Measurements from ENCODE around the gene RASGRP2. TPM values are rescaled to one million over a fixed set of nuclear protein-coding genes. Genes with fewer than 3 reads are reported as not detected.
A peak's percentile ranks its signal among the peaks of the same experiment; 100 is the strongest.

The RASGRP2 gene
- total and polyA plus RNA-seq, 2 of the 8 experiments (the other 6 are each of a cell fraction or from before 2014, with no cell fraction given), result 40.6 to 45.7 TPM

DNA sequence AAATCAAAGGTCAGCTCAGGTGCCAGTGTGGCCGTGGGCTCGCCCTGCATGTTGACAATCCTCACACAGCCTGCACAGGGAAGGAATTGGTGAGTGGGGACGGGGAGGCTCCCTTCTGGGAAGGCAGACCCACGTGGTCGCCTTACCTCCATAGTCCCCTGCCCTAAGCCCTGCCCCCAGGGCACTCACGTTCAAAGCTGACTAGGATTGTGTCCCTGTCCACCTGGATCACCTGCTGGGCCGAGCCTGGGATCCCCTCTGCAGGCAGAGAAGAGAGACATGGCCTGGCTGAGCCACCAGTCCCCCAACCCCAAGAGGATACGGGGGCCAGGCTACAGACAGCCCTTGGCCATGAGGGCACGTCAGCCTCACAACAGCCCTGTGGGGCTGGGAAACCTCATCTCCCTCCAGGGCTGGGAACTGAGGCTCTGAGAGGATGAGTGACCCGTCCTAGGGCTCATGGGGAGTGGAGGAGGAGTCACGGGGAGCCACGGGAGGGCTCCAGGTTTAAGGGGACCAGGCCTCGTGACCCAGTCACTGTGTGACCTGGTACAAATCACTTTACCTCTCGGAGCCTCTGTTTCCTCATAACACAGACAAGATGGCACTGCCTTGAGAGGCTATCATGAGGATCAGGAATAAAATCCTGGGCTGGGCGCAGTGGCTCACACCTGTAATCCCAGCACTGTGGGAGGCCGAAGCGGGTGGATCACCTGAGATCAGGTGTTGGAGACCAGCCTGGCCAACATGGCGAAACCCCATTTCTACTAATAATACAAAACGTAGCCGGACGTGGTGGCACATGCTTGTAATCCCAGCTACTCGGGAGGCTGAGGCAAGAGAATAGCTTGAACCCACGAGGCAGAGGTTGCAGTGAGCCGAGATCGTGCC, 46.5 kb upstream of the RASGRP2 start:
- Histone ChIP-seq H3K23ac (ENCODE audit: insufficient read length) (no peak overlapping the region), H3K18ac (ENCODE audit: extremely low read depth, low read length) (no peak overlapping the region), H3K4me2 (ENCODE audit: insufficient read depth in 1 of 2, low read depth in 2 of 2, low read length in 2 of 2) (no peak overlapping the region), H2BK5ac (ENCODE audit: low read depth, low read length) (peak overlapping the region; percentile 16; the same call in 1 of the 2 replicates), H2BK20ac (ENCODE audit: low read length) (no peak overlapping the region), H4K5ac (ENCODE audit: insufficient read length, low read depth, low read length) (no peak overlapping the region), H2AFZ (ENCODE audit: low read length) (no peak overlapping the region), H3K9me3 (ENCODE audit: insufficient read depth in 2 of 2, low read depth in 1 of 2, low read length in 1 of 2) (no peaks in the 10 kb centered on the region), H2BK120ac (replicated peaks; ENCODE audit: low read depth, low read length) (no peak overlapping the region), H3K79me1 (ENCODE audit: low read depth, low read length) (no peaks in the 10 kb centered on the region), H3K56ac (replicated peaks; ENCODE audit: insufficient read length, low read depth, low read length) (no peak overlapping the region), H4K91ac (replicated peaks; ENCODE audit: insufficient read length, low read length) (no peak overlapping the region), H2BK12ac (ENCODE audit: low read depth, low read length) (no peak overlapping the region), H3K4ac (replicated peaks; ENCODE audit: insufficient read length, low read depth, low read length) (no peak overlapping the region), H4K20me1 (replicated peaks in 1 of 2; ENCODE audit: control insufficient read depth in 1 of 2, insufficient read depth in 2 of 2, low read length in 2 of 2) (peaks cover 0 to 3% of the 10 kb centered on the region in 2 experiments), H3K4me3 (ENCODE audit: extremely low read depth in 1 of 4, insufficient read depth in 2 of 4, low read depth in 3 of 4, low read length in 4 of 4) (no peak overlapping the region), H3K4me1 (replicated peaks in 1 of 4; ENCODE audit: control insufficient read depth in 3 of 4, insufficient read depth in 4 of 4, low read length in 3 of 4) (no peaks in the 10 kb centered on the region), H4K8ac (ENCODE audit: extremely low read depth, insufficient read depth, low read length) (no peak overlapping the region; the same call in 1 of the 2 replicates), H3K9ac (replicated peaks in 1 of 4; ENCODE audit: extremely low read depth in 1 of 4, low read depth in 3 of 4, low read length in 3 of 4) (no peak overlapping the region; a peak in 1 of 7 replicates), H2AK5ac (ENCODE audit: low read depth, low read length) (no peak overlapping the region), H3K27me3 (replicated peaks in 1 of 4; ENCODE audit: control insufficient read depth in 3 of 4, extremely low read depth in 1 of 4, insufficient read depth in 3 of 4, low read length in 3 of 4) (no peaks in the 10 kb centered on the region), H3K14ac (ENCODE audit: insufficient read length) (no peak overlapping the region), H3K79me2 (ENCODE audit: control insufficient read depth in 1 of 2, insufficient read depth in 2 of 2, low read length in 2 of 2) (no peaks in the 10 kb centered on the region), H2BK15ac (ENCODE audit: low read length) (no peak overlapping the region), H3K36me3 (ENCODE audit: control insufficient read depth in 2 of 4, insufficient read depth in 4 of 4, low read length in 3 of 4) (no peaks in the 10 kb centered on the region), H3K23me2 (ENCODE audit: low read depth, low read length) (no peaks in the 10 kb centered on the region), H3K27ac (ENCODE audit: low read depth, low read length) (no peak overlapping the region)
- CTCF ChIA-PET (ENCODE audit: partially characterized antibody), result interaction anchor here (0.6 to 2.7 kb wide), 5 partner anchors 9 to 103 kb away, joined by 3 to 8 read pairs (median 4); partner anchors contain the start of gene MEN1
- WGBS, 2 experiments (ENCODE audit: extremely low coverage in 1 of 2, insufficient coverage in 1 of 2, insufficient read length in 1 of 2, insufficient replicate concordance in 2 of 2, low coverage in 1 of 2, low lambda C conversion rate in 2 of 2, missing lambda C conversion rate in 1 of 2), result 87% methylated on average over 24 of the region's 25 CpGs; no CpG with 5 or more reads in 1 of the 2 experiments
- DNase-seq (ENCODE audit: low read depth in 1 of 2, low spot score in 2 of 2), result no peak
- POLR2A ChIA-PET (ENCODE audit: partially characterized antibody), result interaction anchor here (0.7 to 2.1 kb wide), 3 partner anchors 12 to 38 kb away, joined by 3 to 6 read pairs (median 3); partner anchors contain the start of gene SF1
- FAIRE-seq, result no peak
- TF ChIP-seq SIN3A (conservative IDR thresholded peaks at IDR 0.05 in 1 of 2, IDR thresholded peaks at IDR 0.05 in 1 of 2; ENCODE audit: low read depth in 1 of 2, low read length in 2 of 2) (no peak), TCF12 (IDR thresholded peaks at IDR 0.05; ENCODE audit: low read depth, low read length) (no peak), PHF8 (conservative IDR thresholded peaks at IDR 0.05; ENCODE audit: low read depth, low read length) (no peak), ATF3 (IDR thresholded peaks at IDR 0.05; ENCODE audit: insufficient read depth, low read depth, low read length) (no peak), TBP (IDR thresholded peaks at IDR 0.05; ENCODE audit: low read depth, low read length) (no peak), CHD1 (IDR thresholded peaks at IDR 0.05; ENCODE audit: low read depth, low read length) (no peak), HDAC6 (IDR thresholded peaks at IDR 0.05; ENCODE audit: low read depth, low read length) (no peak), SP1 (IDR thresholded peaks at IDR 0.05; ENCODE audit: low read depth, low read length) (no peak)
